ENCODE data around the gene GPR171. TPM values are rescaled to one million over a fixed set of nuclear protein-coding genes. Genes with fewer than 3 reads are reported as not detected.

Gene GPR171
- total RNA-seq, 6 experiments from 2014 or later: not detected

GRCh38 chr3:151218136-151218535 lies 15.1 kb upstream of the GPR171 start:
- H3K9me3 Mint-ChIP-seq: peaks cover 24% of the 10 kb centered on the region

GRCh38 chr3:151216641-151217607 lies 13.9 kb upstream of the GPR171 start:
- Mint-ChIP-seq H3K36me3 (ENCODE audit: low read depth) (peaks cover 17% of the 10 kb centered on the region), H3K4me3 (peak overlapping the region; percentile 8; the same call in 1 of the 2 replicates), H3K4me1 (ENCODE audit: low read depth) (peaks cover 44% of the 10 kb centered on the region), H3K27me3 (ENCODE audit: insufficient read depth) (no peaks in the 10 kb centered on the region; the same call in 1 of the 2 replicates), H3K9me3 (peaks cover 16% of the 10 kb centered on the region), H3K27ac (peak overlapping the region; percentile 38; the same call in 1 of the 2 replicates)
- DNase-seq: peak; percentile 41
- no peak for TF ChIP-seq CTCF (IDR thresholded peaks at IDR 0.05)

More at GRCh38 chr3:151218136-151218535, 15.1 kb upstream of the GPR171 start:
- peaks cover 24% of the 10 kb centered on the region for H3K36me3 Mint-ChIP-seq (ENCODE audit: low read depth)
- H3K4me1 Mint-ChIP-seq (ENCODE audit: low read depth): peaks cover 44% of the 10 kb centered on the region
- H3K4me3 Mint-ChIP-seq: no peak overlapping the region
- no peak for TF ChIP-seq CTCF (IDR thresholded peaks at IDR 0.05)
- H3K27ac Mint-ChIP-seq: no peak overlapping the region
- H3K27me3 Mint-ChIP-seq (ENCODE audit: insufficient read depth): no peaks in the 10 kb centered on the region; the same call in 1 of the 2 replicates
- no peak for DNase-seq

GRCh38 chr3:151214459-151214858 lies 11.4 kb upstream of the GPR171 start:
- H3K27me3 Mint-ChIP-seq (ENCODE audit: insufficient read depth): no peaks in the 10 kb centered on the region; the same call in 1 of the 2 replicates
- H3K9me3 Mint-ChIP-seq: no peaks in the 10 kb centered on the region
- no peak overlapping the region for H3K4me3 Mint-ChIP-seq
- H3K36me3 Mint-ChIP-seq (ENCODE audit: low read depth): no peaks in the 10 kb centered on the region
- no peak for TF ChIP-seq CTCF (IDR thresholded peaks at IDR 0.05)
- peaks cover 54% of the 10 kb centered on the region for H3K4me1 Mint-ChIP-seq (ENCODE audit: low read depth)
- no peak overlapping the region for H3K27ac Mint-ChIP-seq
- DNase-seq: no peak

- no peaks in the 10 kb centered on the region for H3K9me3 Mint-ChIP-seq
- TF ChIP-seq CTCF (IDR thresholded peaks at IDR 0.05): no peak
- peaks cover 49% of the 10 kb centered on the region for H3K4me1 Mint-ChIP-seq (ENCODE audit: low read depth)
- no peak for DNase-seq
- no peaks in the 10 kb centered on the region for H3K36me3 Mint-ChIP-seq (ENCODE audit: low read depth)
- H3K4me3 Mint-ChIP-seq: no peak overlapping the region
- H3K27me3 Mint-ChIP-seq (ENCODE audit: insufficient read depth): no peaks in the 10 kb centered on the region; the same call in 1 of the 2 replicates
- H3K27ac Mint-ChIP-seq: no peak overlapping the region
These were observed 10.9 kb upstream of the GPR171 start for GRCh38 chr3:151213881-151214280.

GRCh38 chr3:151213151-151213550 lies 10.1 kb upstream of the GPR171 start:
- TF ChIP-seq CTCF (IDR thresholded peaks at IDR 0.05): no peak
- no peaks in the 10 kb centered on the region for H3K36me3 Mint-ChIP-seq (ENCODE audit: low read depth)
- H3K4me1 Mint-ChIP-seq (ENCODE audit: low read depth): peaks cover 43% of the 10 kb centered on the region
- no peaks in the 10 kb centered on the region for H3K9me3 Mint-ChIP-seq
- H3K4me3 Mint-ChIP-seq: no peak overlapping the region
- H3K27ac Mint-ChIP-seq: no peak overlapping the region
- H3K27me3 Mint-ChIP-seq (ENCODE audit: insufficient read depth): no peaks in the 10 kb centered on the region; the same call in 1 of the 2 replicates
- no peak for DNase-seq

All from HFFc6 (cell line).